ENCODE data around the gene TMPRSS12.
"Not testable (repeated sequence)": the region's sequence is repeated elsewhere in the genome, so short reads cannot be mapped to it uniquely, and the experiment has no call there.

Gene TMPRSS12

DNA sequence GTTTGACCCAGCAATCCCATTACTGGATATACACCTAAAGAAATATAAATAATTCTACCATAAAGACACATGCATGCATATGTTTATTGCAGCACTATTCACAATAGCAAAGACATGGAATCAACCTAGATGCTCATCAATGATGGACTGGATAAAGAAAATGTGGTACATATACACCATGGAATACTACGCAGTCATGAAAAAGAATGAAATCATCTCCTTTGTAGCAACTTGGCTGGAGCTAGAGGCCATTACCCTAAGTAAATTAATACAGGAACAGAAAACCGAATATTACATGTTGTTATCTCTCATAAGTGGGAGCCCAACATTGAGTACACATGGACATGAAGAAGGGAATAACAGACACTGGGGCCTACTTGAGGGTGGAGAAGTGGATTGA, 13.0 kb downstream of the TMPRSS12 start:
- not testable (repeated sequence) for DNase-seq (ENCODE audit: low read depth in 2 of 2)

DNA sequence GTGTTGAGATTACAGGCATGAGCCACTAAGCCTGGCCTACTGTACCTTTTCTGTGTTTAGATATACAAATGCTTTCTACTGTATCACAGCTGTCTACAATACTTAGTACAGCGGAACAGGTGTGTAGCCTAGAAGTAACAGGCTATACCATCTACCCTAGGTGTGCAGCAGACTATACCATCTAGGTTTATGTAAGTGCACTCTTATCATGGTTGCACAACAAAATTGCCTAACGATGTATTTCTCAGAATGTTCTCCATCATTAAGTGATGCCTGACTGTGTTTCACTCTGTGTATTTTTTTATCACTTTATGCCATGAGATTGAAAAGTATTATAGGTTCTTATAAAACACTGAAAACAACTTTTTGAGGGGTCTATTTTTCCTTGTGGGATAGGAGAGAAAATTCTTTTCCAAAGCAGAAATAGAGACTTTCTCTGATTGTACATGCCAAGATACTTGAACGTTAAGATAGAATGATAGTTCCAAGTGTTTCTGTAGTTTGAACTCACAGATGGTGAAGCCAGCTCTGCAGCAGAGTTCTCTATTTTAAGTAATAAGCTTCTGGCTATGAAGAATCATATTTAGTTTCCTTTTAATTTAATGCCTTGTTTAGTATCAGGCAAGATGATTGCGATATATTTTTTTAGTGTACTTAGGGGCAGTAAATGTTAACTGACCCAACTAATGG, 17.0 kb downstream of the TMPRSS12 start:
- DNase-seq (ENCODE audit: low read depth in 2 of 2) = no peak

DNA sequence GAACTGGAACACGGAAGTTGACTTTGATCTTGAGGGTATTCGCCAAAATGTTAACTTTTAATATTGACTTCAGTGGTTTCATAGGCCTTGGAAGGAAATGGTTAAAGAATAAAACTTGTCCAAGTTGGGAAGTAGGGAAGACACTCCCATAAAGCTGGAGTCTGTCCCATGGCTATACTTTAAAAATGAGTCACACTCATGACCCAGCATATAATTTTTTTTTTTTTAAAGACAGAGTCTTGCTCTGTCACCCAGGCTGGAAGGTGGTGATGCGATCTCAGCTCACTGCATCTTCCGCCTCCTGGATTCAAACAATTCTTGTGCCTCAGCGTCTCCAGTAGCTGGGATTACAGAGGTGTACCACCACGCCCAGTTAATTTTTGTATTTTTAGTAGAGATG, 19.6 kb downstream of the TMPRSS12 start:
- DNase-seq (ENCODE audit: low read depth in 2 of 2) = no peak

DNA sequence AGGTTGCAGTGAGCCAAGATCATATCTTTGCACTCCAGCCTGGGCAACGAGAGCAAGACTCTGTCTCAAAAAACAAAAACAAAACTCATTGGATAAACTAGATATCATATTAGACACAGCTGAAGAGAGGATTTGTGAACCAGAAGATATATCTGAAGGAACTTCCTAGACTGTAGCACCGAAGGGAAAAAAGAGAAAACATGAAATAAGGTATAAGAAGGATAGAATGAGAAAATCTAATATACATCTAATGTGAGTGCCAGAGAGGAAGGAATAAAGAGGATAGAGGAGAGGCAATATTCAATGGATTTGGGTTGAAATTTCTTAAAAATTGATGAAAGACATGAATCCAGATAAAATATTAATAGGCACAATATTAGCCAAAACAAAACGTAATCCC, 22.5 kb downstream of the TMPRSS12 start:
- DNase-seq (ENCODE audit: low read depth in 2 of 2) = no peak

DNA sequence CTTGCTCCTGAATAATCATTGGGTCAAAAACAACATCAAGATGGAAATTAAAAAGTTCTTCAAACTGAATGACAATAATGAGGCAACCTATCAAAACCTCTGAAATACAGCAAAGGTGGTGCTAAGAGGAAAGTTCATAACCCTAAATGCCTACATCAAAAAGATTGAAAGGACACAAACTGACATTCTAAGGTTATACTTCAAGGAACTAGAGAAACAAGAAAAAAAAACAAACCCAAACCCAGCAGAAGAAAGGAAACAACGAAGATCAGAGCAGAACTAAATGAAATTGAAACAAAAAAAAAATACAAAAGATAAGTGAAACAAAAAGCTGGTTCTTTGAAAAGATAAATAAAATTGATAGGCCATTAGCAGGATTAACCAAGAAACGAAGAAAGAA, 26.2 kb downstream of the TMPRSS12 start:
- not testable (repeated sequence) for DNase-seq (ENCODE audit: low read depth in 2 of 2)

DNA sequence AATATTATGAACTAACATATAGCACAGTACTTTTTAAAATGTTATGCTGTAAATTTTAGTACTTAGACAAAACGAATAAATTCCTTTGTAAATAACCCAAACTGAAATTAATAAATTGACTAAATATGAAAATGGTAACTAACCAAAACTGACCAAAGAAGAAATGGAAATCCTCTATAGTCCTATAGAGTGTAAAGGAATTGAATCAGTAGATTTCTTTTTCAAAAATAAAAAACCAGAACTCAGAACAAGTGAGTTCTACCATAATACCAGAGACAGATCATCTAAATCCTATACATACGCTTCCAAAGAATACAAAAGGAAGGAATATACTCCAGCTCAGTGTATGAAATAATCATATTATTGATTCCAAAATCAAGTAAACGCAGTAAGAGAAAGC, 39.8 kb downstream of the TMPRSS12 start:
- no peak for DNase-seq (ENCODE audit: low read depth in 2 of 2)

DNA sequence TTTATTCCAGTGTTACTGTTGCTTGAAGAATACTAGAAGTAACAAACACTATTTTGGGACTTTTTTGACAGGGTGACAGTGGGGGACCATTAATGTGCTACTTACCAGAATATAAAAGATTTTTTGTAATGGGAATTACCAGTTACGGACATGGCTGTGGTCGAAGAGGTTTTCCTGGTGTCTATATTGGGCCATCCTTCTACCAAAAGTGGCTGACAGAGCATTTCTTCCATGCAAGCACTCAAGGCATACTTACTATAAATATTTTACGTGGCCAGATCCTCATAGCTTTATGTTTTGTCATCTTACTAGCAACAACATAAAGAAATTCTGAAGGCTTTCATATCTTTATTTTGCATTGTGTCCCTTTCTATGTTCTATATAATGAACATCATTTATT, 44.5 kb downstream of the TMPRSS12 start:
- no peak for DNase-seq (ENCODE audit: low read depth in 2 of 2)

DNA sequence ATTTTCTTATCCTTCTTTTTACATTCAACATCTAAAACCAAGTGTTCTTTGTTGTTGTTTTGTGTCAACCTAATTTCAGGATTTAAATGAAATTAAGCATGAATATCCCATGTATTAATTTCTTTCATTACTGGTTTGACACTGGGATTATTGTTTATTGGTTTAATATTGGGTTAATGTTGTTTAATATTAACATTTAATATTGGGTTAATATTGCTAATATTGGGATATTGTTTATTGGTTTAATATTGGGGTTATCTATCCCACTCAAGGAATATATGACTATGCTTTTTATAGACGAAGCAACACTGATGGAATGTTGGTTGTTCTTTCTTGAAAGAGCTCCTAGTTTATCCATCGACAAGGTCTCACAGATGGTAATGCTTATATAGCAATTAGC, 45.9 kb downstream of the TMPRSS12 start:
- no peak for DNase-seq (ENCODE audit: low read depth in 2 of 2)

DNA sequence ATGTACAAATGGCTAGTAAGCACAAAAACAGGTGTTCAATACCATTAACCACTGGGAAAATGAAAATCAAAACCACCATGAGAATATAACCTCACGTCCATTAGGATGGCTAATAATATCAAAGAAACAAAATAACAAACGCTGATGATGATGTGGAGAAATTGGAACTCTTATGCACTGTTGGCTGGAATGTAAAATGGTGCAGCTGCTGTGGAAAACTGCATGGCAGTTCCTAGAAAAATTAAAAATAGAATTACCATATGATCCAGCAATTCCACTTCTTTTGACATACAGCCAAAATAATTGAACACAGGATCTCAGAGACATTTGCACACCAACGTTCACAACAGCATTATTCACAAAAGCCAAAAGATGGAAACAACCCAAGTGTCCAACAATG, 51.5 kb downstream of the TMPRSS12 start:
- DNase-seq (ENCODE audit: low read depth in 2 of 2) = no peak

DNA sequence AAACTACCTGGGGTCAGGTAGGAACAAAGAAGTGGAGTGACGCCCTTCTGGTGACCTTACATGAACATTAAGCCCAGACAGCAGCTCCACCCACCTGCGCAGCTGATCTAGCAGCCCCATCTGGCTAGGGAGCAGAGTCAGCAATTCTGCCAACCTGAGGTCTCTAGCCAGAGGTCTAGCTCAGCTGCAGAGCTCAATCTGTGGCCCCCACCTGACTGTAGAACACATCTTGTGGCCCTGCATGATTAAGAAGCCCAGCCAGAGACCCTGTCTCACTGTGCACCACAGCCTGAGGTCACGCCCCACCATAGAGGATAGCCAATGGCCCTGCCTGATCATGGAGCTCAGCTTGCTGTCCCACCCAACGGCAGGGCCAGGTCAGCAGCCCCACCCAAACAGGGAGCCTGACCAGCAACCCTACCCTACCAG, 59.0 kb downstream of the TMPRSS12 start:
- no peak for DNase-seq (ENCODE audit: low read depth in 2 of 2)

DNA sequence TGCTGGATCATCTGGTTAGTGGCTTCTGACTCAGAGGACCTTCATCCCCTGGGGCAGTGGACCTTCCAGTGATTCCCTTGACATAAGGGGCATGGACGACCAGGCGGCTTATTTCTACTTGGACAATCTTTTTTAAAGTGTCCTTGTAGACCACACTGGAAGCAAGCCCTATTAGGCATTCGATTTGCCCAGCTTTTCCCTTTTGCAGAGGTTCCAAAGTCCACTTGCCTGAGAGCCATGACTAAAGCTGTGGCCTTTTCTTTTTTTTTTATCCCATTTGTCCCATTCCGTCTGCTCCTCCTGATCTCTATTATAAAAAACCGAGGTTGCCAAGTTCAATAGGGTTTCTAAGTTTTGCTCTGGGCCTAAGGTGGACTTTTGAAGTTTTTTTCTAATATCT, 65.8 kb downstream of the TMPRSS12 start:
- DNase-seq (ENCODE audit: low read depth in 2 of 2) = not testable (repeated sequence)

DNA sequence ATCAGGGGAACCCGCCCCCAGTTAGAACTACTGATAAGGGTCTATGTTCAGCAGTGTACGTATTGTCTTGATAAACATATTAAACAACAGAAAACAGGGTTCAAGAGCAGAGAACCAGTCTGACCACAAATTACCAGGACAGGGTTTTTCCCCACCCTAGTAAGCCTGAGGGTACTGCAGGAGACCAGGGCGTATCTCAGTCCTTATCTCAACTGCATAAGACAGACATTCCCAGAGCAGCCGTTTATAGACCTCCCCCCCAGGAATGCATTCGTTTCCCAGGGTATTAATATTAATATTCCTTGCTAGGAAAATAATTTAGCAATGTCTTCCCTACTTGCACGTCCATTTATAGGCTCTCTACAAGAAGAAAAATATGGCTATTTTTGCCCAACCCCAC, 69.6 kb downstream of the TMPRSS12 start:
- DNase-seq (ENCODE audit: low read depth in 2 of 2) = not testable (repeated sequence)

DNA sequence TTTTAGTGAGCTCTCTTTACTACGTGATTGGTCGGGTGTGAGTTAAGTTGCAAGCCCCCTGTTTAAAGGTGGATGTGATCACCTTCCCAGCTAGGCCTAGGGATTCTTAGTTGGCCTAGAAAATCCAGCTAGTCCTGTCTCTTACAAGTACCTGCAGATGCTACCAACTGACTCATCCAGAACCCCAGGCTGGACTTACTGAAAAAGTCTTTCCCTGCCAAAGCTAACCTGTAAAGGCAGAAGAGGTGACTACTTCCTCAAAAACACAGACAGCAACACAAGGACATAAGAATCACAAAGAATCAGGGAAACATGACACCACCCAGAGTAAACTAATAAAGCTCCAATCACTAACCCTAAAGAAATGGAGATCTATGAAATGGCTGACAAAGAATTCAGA, 70.5 kb downstream of the TMPRSS12 start:
- DNase-seq (ENCODE audit: low read depth in 2 of 2) = no peak

DNA sequence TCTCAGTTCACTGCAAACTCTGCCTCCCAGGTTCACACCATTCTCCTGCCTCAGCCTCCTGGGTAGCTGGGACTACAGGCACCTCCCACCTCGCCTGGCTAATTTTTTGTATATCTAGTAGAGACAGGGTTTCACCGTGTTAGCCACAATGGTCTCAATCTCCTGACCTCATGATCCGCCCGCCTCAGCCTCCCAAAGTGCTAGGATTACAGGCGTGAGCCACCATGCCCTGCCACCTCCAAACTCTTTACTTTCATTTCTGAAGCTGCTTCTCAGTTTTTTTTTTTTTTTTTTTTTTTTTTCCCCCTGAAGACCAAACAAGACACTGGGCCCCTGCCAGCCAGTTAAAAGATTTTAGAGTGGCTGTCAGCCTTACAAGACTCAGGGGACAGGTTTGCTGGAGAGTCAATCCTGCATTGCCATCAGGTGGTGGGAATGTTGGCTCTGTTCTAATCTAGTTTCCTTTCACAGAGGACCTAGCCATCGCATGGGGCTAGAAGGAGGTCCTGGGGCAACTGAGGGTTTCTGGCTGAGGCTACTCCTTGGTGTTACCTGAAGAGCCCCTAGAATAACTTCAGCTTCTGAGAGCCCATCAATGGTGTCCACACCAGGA, 72.3 kb downstream of the TMPRSS12 start:
- DNase-seq (ENCODE audit: low read depth in 2 of 2) = no peak

DNA sequence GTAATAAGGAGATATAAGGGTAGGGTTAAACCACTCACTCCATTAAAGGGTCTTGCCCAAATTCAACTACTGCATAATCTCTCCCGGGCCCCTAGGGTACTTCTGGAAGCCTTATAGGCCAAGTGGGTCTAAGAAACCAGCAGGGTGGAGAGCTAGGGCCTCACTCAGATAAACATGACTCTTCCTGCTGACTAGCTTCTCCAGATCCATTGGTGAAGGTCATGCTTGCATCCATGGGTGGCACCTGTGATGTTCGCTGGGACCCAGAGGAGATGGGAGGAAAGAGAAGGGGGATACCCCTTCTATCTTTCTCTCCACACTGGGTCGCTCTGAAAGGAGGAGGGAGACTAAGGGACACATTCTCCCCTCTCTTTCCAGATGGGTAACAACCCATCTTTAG, 73.6 kb downstream of the TMPRSS12 start:
- DNase-seq (ENCODE audit: low read depth in 2 of 2) = no peak

DNA sequence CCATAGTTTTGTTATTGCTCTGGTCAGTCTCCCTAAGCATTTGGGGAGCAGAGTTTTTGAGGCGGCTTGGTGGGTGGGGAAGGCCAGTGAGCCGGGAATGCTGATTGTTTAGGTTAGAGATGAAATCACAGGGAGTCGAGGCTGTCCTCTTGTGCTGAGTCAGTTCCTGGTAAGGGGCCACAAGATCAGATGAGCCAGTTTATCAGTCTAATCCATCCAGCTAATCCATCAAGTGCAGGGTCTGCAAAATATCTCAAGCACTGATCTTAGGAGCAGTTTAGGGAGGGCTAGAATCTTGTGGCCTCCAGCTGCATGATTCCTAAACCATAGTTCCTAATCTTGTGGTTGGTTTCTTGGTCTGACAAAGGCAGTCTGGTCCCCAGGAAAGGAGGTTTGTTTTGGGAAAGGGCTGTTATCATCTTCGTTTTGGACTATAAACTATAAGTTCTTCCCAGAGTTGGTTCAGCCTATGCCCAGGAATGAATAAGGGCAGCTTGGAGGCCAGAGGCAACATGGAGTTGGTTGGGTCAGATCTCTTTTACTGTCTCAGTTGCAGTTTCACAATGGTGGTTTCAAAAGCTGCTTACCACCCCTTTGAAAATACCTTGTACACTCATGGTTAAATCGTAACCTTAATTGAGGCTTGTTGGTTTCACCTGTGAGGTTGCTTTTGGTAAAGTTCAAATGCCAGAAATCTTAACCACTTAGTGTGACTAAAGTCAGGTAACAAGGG, 76.0 kb downstream of the TMPRSS12 start:
- no peak for DNase-seq (ENCODE audit: low read depth in 2 of 2)

DNA sequence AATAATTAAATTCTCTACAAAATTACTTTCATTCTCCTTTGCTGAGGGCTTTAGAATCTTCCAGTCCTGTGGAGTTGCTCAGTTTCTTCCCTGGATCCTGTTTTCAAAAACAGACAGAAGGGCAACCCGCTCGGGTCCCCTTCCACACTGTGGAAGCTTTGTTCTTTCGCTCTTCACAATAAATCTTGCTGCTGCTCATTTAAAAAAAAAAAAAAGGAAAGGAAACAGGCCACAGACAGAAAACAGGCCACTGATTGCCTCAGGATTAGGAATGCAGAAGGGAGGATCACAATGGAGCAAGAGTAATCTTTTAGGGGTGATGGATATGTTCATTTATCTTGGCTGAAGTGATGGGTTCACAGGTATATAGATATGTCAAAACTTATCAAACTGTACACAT, 80.1 kb downstream of the TMPRSS12 start:
- no peak for DNase-seq (ENCODE audit: low read depth in 2 of 2)

DNA sequence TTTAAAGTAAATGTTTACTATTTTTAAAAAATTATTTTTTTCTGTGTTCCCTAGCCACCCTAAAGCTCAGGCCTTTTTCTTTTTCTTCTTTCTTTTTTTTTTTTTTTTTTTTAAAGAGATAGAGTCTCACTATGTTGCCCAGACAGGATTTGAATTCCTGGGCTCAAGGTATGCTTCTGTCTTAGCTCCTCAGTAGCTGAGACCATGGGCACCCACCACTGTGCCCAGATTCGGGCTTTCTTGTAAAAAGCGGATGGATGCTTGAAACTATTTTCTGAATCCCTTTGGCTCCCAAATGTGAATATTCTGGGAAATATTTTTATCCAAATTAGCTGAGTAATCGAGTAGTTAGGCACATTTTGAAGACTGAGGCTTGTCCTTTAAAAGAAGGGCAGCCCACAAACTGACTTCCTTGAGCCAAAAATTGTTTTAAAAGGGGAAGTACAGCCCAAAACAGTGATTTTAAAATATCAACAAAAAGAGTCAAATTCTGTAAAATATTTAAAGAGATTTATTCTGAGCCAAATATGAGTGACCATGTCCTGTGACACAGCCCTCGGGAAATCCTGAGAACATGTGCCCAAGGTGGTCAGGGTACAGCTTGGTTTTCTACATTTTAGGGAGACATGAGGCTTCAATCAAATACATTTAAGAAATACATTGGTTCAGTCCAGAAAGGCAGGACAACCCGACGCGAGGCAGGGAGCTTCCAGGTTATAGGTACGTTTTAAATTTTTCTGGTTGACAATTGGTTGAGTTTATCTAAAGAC, 80.8 kb downstream of the TMPRSS12 start:
- no peak for DNase-seq (ENCODE audit: low read depth in 2 of 2)

DNA sequence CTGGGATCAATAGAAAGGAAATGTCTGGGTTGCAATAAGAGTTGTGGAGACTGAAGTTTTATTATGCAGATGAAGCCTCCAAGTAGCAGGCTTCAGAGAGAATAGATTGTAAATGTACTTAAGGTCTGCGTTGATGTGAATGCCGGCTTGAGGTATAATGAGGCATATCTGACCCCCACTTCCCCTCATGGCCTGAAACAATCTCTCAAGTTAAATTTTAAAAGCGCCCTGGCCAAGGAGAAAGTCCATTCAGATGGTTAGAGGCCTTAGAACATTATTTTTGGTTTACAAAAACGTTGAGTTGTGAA, 81.4 kb downstream of the TMPRSS12 start:
- DNase-seq (ENCODE audit: low read depth in 2 of 2) = no peak

DNA sequence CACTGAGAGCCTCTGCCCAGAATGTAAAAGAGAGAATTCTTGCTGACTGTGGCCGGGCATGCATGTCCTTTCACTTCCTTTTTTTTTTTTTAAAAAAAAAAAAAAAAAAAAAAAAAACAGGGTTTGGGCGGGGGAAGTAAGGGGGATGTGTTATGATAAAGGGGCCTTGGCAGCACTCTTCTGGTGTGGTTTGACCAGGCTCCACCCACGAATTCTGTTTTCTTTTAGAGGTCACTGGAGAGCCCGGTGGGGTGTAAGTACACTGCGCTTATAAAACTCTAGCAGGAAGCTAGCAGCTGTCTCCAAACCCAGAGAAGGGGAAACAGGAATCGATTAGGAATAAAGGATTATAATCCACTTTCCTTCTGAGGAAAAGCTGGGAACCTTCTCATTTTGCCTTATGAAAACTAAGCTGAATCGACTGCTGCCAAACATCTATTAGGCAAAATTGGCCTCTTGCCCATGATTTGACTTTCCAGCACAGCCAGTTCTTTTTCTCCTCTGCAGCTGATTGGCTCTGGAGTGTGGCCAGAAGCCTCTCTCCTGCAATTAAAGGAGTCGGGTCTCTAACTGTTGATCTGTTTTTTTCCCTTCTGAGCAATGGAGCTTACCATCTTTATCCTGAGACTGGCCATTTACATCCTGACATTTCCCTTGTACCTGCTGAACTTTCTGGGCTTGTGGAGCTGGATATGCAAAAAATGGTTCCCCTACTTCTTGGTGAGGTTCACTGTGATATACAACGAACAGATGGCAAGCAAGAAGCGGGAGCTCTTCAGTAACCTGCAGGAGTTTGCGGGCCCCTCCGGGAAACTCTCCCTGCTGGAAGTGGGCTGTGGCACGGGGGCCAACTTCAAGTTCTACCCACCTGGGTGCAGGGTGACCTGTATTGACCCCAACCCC, 82.0 kb downstream of the TMPRSS12 start:
- no peak for DNase-seq (ENCODE audit: low read depth in 2 of 2)

DNA sequence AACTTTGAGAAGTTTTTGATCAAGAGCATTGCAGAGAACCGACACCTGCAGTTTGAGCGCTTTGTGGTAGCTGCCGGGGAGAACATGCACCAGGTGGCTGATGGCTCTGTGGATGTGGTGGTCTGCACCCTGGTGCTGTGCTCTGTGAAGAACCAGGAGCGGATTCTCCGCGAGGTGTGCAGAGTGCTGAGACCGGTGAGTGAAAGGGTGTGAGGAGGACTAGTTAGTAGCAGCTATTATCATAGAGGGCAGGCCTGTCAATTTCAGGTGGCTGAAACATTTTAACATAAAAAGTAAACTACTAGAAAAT, 82.6 kb downstream of the TMPRSS12 start:
- DNase-seq (ENCODE audit: low read depth in 2 of 2) = no peak

DNA sequence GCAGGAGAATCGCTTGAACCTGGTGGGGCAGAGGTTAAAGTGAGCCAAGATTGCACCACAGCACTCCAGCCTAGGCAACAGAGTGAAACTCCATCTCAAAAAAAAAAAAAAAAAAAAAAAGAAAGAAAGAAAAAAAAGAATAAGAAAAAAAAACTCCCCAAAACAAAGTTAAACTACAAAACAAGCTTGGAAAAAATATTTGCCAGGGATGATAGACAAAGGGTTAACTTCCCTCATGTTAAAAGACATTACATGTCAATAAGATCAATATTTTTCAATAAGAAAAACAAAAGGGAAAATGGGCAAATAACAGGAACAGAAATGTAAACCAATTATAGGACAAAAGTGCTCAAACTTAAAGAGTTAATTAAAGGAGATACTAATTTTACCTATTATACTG, 83.2 kb downstream of the TMPRSS12 start:
- DNase-seq (ENCODE audit: low read depth in 2 of 2) = no peak
